HG03571 (cell line): Measurements from ENCODE around the gene RPAP2.
"Not testable (repeated sequence)": the region's sequence is repeated elsewhere in the genome, so short reads cannot be mapped to it uniquely, and the experiment has no call there.

Experiments used
- ATAC-seq: cut with Tn5 transposase; IDR thresholded peaks from one replicate; pipeline ENCODE4 v1.9.1; 2021; ENCODE audit not compliant: unreplicated experiment

Gene RPAP2

GRCh38 chr1:92323473-92324453 is 24.9 kb downstream of the RPAP2 start:
- ATAC-seq = no peak

GRCh38 chr1:92324784-92325183 is 25.9 kb downstream of the RPAP2 start:
- no peak for ATAC-seq

GRCh38 chr1:92326681-92327080 is 27.8 kb downstream of the RPAP2 start:
- no peak for ATAC-seq

- ATAC-seq = no peak
Observed at GRCh38 chr1:92327794-92328193, 28.9 kb downstream of the RPAP2 start.

- no peak for ATAC-seq
Observed at GRCh38 chr1:92329347-92330129, 30.7 kb downstream of the RPAP2 start.

- ATAC-seq = no peak
Observed at GRCh38 chr1:92333668-92334067, 34.8 kb downstream of the RPAP2 start.

GRCh38 chr1:92340154-92340553 is 41.3 kb downstream of the RPAP2 start:
- no peak for ATAC-seq

GRCh38 chr1:92342401-92342800 is 43.5 kb downstream of the RPAP2 start:
- ATAC-seq = no peak

- ATAC-seq = no peak
Observed at GRCh38 chr1:92343061-92343460, 44.2 kb downstream of the RPAP2 start.

- ATAC-seq = no peak
Observed at GRCh38 chr1:92346866-92347640, 48.2 kb downstream of the RPAP2 start.

GRCh38 chr1:92352856-92353255 is 54.0 kb downstream of the RPAP2 start:
- no peak for ATAC-seq

GRCh38 chr1:92354259-92354658 is 55.4 kb downstream of the RPAP2 start:
- no peak for ATAC-seq

GRCh38 chr1:92356956-92357355 is 58.1 kb downstream of the RPAP2 start:
- ATAC-seq = no peak

GRCh38 chr1:92359382-92359781 is 60.5 kb downstream of the RPAP2 start:
- not testable (repeated sequence) for ATAC-seq

GRCh38 chr1:92359986-92360385 is 61.1 kb downstream of the RPAP2 start:
- no peak for ATAC-seq

- no peak for ATAC-seq
Observed at GRCh38 chr1:92362970-92363369, 64.1 kb downstream of the RPAP2 start.

- no peak for ATAC-seq
Observed at GRCh38 chr1:92363401-92363800, 64.5 kb downstream of the RPAP2 start.

- no peak for ATAC-seq
Observed at GRCh38 chr1:92365378-92366039, 66.7 kb downstream of the RPAP2 start.

- no peak for ATAC-seq
Observed at GRCh38 chr1:92366040-92366395, 67.2 kb downstream of the RPAP2 start.

- ATAC-seq = no peak
Observed at GRCh38 chr1:92367496-92367895, 68.6 kb downstream of the RPAP2 start.

GRCh38 chr1:92372164-92372563 is 73.3 kb downstream of the RPAP2 start:
- ATAC-seq = no peak
